ENCODE measurements around the gene ATG5. TPM values are rescaled to one million over a fixed set of nuclear protein-coding genes. Genes with fewer than 3 reads are reported as not detected.

Gene ATG5
- total and polyA plus RNA-seq, 3 experiments from 2014 or later, result 39.0 to 45.0 (median 44.5) TPM

- ChIA-PET CTCF (interaction anchor here (1.3 kb wide), 1 partner anchor 19 kb away, joined by 3 read pairs; no protein-coding TSS in a partner anchor), POLR2A (no interaction called here)
- H3K4me1 ChIP-seq (ENCODE audit: insufficient read depth, low read length), result peaks cover 47% of the 10 kb centered on the region
- H3K4me1 Mint-ChIP-seq, result peaks cover 52 to 85% (median 74%) of the 10 kb centered on the region in 3 donors
- peaks cover 0 to 2% (median 0%) of the 10 kb centered on the region in 5 donors for H3K9me3 Mint-ChIP-seq
- no peaks in the 10 kb centered on the region for H3K27me3 Mint-ChIP-seq
- H3K9me3 ChIP-seq (ENCODE audit: low read length), result no peaks in the 10 kb centered on the region
- H3K27me3 ChIP-seq (ENCODE audit: insufficient read depth, low read length, poor library complexity, severe bottlenecking), result no peaks in the 10 kb centered on the region
- H3K36me3 Mint-ChIP-seq, result no peaks in the 10 kb centered on the region
- DNase-seq, result no peak
- no peak overlapping the region for H3K27ac ChIP-seq (ENCODE audit: low read depth, low read length)
- peak overlapping the region in 2 of 8 donors; percentile 49 to 51 for H3K27ac Mint-ChIP-seq
- no peaks in the 10 kb centered on the region for H3K36me3 ChIP-seq (ENCODE audit: insufficient read depth, low read length)
- H3K4me3 Mint-ChIP-seq, result peak overlapping the region in 2 of 7 donors; percentile 21 to 38
- H3K4me3 ChIP-seq (ENCODE audit: low read length), result no peak overlapping the region
Observed at GRCh38 chr6:106145144-106145543, 180.4 kb downstream of the ATG5 start.

GRCh38 chr6:106143665-106144064, 181.9 kb downstream of the ATG5 start:
- Histone ChIP-seq H3K27me3 (ENCODE audit: insufficient read depth, low read length, poor library complexity, severe bottlenecking) (no peaks in the 10 kb centered on the region), H3K4me1 (ENCODE audit: insufficient read depth, low read length) (peaks cover 39% of the 10 kb centered on the region), H3K9me3 (ENCODE audit: low read length) (no peaks in the 10 kb centered on the region), H3K36me3 (ENCODE audit: insufficient read depth, low read length) (no peaks in the 10 kb centered on the region), H3K27ac (ENCODE audit: low read depth, low read length) (no peak overlapping the region), H3K4me3 (ENCODE audit: low read length) (no peak overlapping the region)
- Mint-ChIP-seq H3K36me3 (no peaks in the 10 kb centered on the region), H3K4me3 (peak overlapping the region in 1 of 7 donors; percentile 31), H3K4me1 (peaks cover 41 to 72% (median 62%) of the 10 kb centered on the region in 3 donors), H3K9me3 (peaks cover 0 to 2% (median 0%) of the 10 kb centered on the region in 5 donors), H3K27ac (peak overlapping the region in 6 of 8 donors; percentile 44 to 94 (median 60)), H3K27me3 (no peaks in the 10 kb centered on the region)
- POLR2A ChIA-PET, result no interaction called here
- CTCF ChIA-PET, result interaction anchor here (0.8 to 2.7 kb wide), 3 partner anchors 10 to 57 kb away, joined by 3 to 15 read pairs (median 5); no protein-coding TSS in a partner anchor
- peak in 1 of 5 donors; percentile 18 for DNase-seq

- peaks cover 39% of the 10 kb centered on the region for H3K4me1 ChIP-seq (ENCODE audit: insufficient read depth, low read length)
- CTCF ChIA-PET, result interaction anchor here (0.8 to 3.2 kb wide), 8 partner anchors 10 to 80 kb away, joined by 3 to 21 read pairs (median 6); no protein-coding TSS in a partner anchor
- POLR2A ChIA-PET, result interaction anchor here (1.4 kb wide), 1 partner anchor 20 kb away, joined by 6 read pairs; no protein-coding TSS in a partner anchor
Observed at GRCh38 chr6:106142876-106143431, 182.6 kb downstream of the ATG5 start.

DNA sequence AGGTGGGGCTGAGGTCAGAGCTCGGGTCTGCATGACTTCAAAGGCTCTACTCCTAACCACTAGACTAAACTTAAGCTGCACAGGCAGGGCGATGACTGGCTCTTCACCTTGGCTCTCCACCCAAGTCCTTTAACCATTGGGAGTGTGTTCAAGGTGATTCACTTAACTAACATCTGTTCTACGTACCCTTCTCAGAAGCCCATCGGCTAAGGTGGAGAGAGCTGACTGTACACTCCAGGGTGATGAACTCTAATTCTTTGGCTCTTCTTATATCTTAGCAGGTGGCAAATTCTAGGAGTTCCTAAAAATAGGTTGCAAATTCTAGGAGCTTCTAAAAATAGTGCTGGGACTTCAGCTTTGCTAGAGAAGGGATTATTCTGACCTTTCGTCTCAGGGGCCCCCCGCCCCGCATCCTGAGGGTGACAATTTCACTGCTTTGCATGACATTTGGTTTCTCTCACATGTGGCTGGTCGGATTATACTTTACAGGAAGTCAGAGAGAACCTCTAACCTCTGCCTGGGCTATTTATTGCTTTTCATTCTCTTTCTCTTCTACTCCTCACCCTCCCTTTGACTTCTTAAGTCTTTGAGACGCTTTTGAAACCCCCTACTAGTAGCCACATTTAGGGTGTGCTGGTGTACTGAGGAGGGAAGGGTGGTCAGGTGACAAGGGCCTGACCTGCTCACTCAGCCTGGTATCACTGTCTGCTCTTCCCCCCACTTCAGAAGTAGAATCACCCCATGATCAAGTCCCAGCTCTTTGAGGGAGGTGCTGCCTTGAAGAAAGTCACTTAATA, 183.9 kb downstream of the ATG5 start:
- no peaks in the 10 kb centered on the region for H3K36me3 Mint-ChIP-seq
- H3K27me3 ChIP-seq (ENCODE audit: insufficient read depth, low read length, poor library complexity, severe bottlenecking), result no peaks in the 10 kb centered on the region
- peak overlapping the region; percentile 73 to 95 (median 93) for H3K27ac Mint-ChIP-seq
- peaks cover 39% of the 10 kb centered on the region for H3K4me1 ChIP-seq (ENCODE audit: insufficient read depth, low read length)
- H3K27ac ChIP-seq (ENCODE audit: low read depth, low read length), result peak overlapping the region; percentile 28
- ChIA-PET CTCF (interaction anchor here (0.8 to 3.2 kb wide), 14 partner anchors 9 to 306 kb away, joined by 3 to 21 read pairs (median 4); partner anchors contain the start of gene PRDM1), POLR2A (interaction anchor here (0.6 to 1.5 kb wide), 7 partner anchors 9 to 81 kb away, joined by 3 to 6 read pairs (median 3); no protein-coding TSS in a partner anchor)
- no peaks in the 10 kb centered on the region for H3K9me3 ChIP-seq (ENCODE audit: low read length)
- peak overlapping the region; percentile 15 for H3K4me3 ChIP-seq (ENCODE audit: low read length)
- peak in 3 of 5 donors; percentile 27 to 54 (median 28) for DNase-seq
- peak overlapping the region; percentile 48 to 89 (median 73) for H3K4me3 Mint-ChIP-seq
- H3K4me1 Mint-ChIP-seq, result peaks cover 42 to 61% (median 60%) of the 10 kb centered on the region in 3 donors
- no peaks in the 10 kb centered on the region for H3K27me3 Mint-ChIP-seq
- no peaks in the 10 kb centered on the region for H3K36me3 ChIP-seq (ENCODE audit: insufficient read depth, low read length)
- peaks cover 0 to 2% (median 0%) of the 10 kb centered on the region in 5 donors for H3K9me3 Mint-ChIP-seq

More at GRCh38 chr6:106142876-106143431, 182.6 kb downstream of the ATG5 start:
- peaks cover 0 to 2% (median 0%) of the 10 kb centered on the region in 5 donors for H3K9me3 Mint-ChIP-seq
- H3K4me1 Mint-ChIP-seq, result peaks cover 40 to 66% (median 58%) of the 10 kb centered on the region in 3 donors
- DNase-seq, result no peak
- H3K27ac Mint-ChIP-seq, result peak overlapping the region; percentile 51 to 95 (median 91)
- H3K27me3 ChIP-seq (ENCODE audit: insufficient read depth, low read length, poor library complexity, severe bottlenecking), result no peaks in the 10 kb centered on the region
- no peaks in the 10 kb centered on the region for H3K36me3 ChIP-seq (ENCODE audit: insufficient read depth, low read length)
- H3K4me3 Mint-ChIP-seq, result peak overlapping the region in 3 of 7 donors; percentile 31 to 78 (median 75)
- no peaks in the 10 kb centered on the region for H3K9me3 ChIP-seq (ENCODE audit: low read length)
- no peak overlapping the region for H3K4me3 ChIP-seq (ENCODE audit: low read length)
- H3K27me3 Mint-ChIP-seq, result no peaks in the 10 kb centered on the region
- peak overlapping the region; percentile 0 for H3K27ac ChIP-seq (ENCODE audit: low read depth, low read length)
- H3K36me3 Mint-ChIP-seq, result no peaks in the 10 kb centered on the region

GRCh38 chr6:106138151-106138550, 187.4 kb downstream of the ATG5 start:
- Mint-ChIP-seq H3K27ac (peak overlapping the region in 1 of 8 donors; percentile 23), H3K36me3 (no peaks in the 10 kb centered on the region), H3K4me3 (no peak overlapping the region), H3K9me3 (no peaks in the 10 kb centered on the region), H3K4me1 (peaks cover 24 to 35% (median 32%) of the 10 kb centered on the region in 3 donors), H3K27me3 (no peaks in the 10 kb centered on the region)
- Histone ChIP-seq H3K9me3 (ENCODE audit: low read length) (no peaks in the 10 kb centered on the region), H3K4me1 (ENCODE audit: insufficient read depth, low read length) (peaks cover 26% of the 10 kb centered on the region), H3K4me3 (ENCODE audit: low read length) (no peak overlapping the region), H3K27me3 (ENCODE audit: insufficient read depth, low read length, poor library complexity, severe bottlenecking) (no peaks in the 10 kb centered on the region), H3K27ac (ENCODE audit: low read depth, low read length) (no peak overlapping the region), H3K36me3 (ENCODE audit: insufficient read depth, low read length) (no peaks in the 10 kb centered on the region)
- ChIA-PET POLR2A (no interaction called here), CTCF (no interaction called here)
- no peak for DNase-seq

DNA sequence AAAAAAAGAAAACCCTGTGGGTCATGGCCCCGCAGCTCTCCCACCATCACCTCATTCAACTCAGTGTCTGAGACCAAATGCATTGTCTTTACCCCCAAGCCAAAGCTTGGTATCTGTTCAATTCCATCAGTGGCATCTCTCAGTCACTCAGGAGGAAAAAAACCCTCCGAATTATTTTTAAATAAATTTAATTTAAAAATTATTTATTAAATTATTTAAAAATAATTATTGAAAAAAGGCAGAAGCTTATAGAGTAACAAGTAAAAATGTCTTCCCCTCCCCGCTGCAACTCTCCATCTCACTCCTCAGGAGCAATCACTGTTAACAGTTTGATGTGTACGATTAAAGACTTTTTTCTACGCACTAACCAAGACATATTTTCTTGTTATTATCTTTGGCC, 188.7 kb downstream of the ATG5 start:
- no peak overlapping the region for H3K4me3 ChIP-seq (ENCODE audit: low read length)
- no peaks in the 10 kb centered on the region for H3K9me3 ChIP-seq (ENCODE audit: low read length)
- no peaks in the 10 kb centered on the region for H3K27me3 Mint-ChIP-seq
- ChIA-PET POLR2A (no interaction called here), CTCF (interaction anchor here (0.7 kb wide), 1 partner anchor 136 kb away, joined by 3 read pairs; no protein-coding TSS in a partner anchor)
- H3K4me3 Mint-ChIP-seq, result no peak overlapping the region
- H3K27ac Mint-ChIP-seq, result peak overlapping the region in 1 of 8 donors; percentile 58
- no peaks in the 10 kb centered on the region for H3K36me3 Mint-ChIP-seq
- H3K27me3 ChIP-seq (ENCODE audit: insufficient read depth, low read length, poor library complexity, severe bottlenecking), result no peaks in the 10 kb centered on the region
- H3K36me3 ChIP-seq (ENCODE audit: insufficient read depth, low read length), result no peaks in the 10 kb centered on the region
- no peaks in the 10 kb centered on the region for H3K9me3 Mint-ChIP-seq
- peaks cover 11 to 22% (median 19%) of the 10 kb centered on the region in 3 donors for H3K4me1 Mint-ChIP-seq
- H3K4me1 ChIP-seq (ENCODE audit: insufficient read depth, low read length), result peaks cover 13% of the 10 kb centered on the region
- DNase-seq, result no peak
- no peak overlapping the region for H3K27ac ChIP-seq (ENCODE audit: low read depth, low read length)

DNA sequence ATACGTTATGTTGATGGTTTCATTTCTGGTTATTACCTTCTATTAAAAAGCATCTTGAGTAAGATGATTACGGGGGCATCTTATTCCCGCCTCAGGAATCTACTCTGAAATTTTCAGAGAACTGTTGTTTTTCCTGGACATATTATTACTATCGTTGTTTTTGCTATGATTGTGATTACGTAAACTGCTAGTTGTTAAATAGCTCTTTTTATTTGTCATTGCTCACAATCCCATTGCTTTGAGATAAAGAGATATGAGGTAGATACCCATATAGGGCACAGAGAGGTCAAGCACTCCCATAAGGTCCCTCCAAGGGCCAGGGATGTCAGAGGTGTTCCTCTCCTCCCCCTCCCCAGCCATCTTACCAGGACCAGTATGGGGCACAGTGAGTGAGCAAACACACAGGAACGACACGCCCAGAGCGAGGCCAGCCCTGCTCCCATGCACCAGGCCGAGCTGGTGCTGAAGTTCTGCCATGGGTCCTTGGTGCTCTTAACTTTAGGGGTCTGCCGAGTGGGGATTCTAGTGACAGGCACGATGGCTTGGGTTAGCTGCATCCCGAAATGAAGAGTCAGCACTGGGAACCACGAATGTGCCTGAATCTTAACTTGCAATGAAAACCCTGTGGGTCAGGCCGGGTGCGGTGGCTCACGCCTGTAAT, 189.5 kb downstream of the ATG5 start:
- no peaks in the 10 kb centered on the region for H3K36me3 Mint-ChIP-seq
- H3K9me3 ChIP-seq (ENCODE audit: low read length), result no peaks in the 10 kb centered on the region
- H3K4me3 Mint-ChIP-seq, result no peak overlapping the region
- no peak overlapping the region for H3K4me3 ChIP-seq (ENCODE audit: low read length)
- H3K9me3 Mint-ChIP-seq, result no peaks in the 10 kb centered on the region
- DNase-seq, result no peak
- peaks cover 5% of the 10 kb centered on the region for H3K4me1 ChIP-seq (ENCODE audit: insufficient read depth, low read length)
- H3K27me3 Mint-ChIP-seq, result no peaks in the 10 kb centered on the region
- POLR2A ChIA-PET, result no interaction called here
- H3K27ac ChIP-seq (ENCODE audit: low read depth, low read length), result no peak overlapping the region
- H3K4me1 Mint-ChIP-seq, result peaks cover 3 to 14% (median 11%) of the 10 kb centered on the region in 3 donors
- no peak overlapping the region for H3K27ac Mint-ChIP-seq
- CTCF ChIA-PET, result interaction anchor here (0.7 kb wide), 1 partner anchor 135 kb away, joined by 3 read pairs; no protein-coding TSS in a partner anchor
- no peaks in the 10 kb centered on the region for H3K27me3 ChIP-seq (ENCODE audit: insufficient read depth, low read length, poor library complexity, severe bottlenecking)
- no peaks in the 10 kb centered on the region for H3K36me3 ChIP-seq (ENCODE audit: insufficient read depth, low read length)
